Measurements from ENCODE around the gene RBM25.

RBM25 gene

DNA sequence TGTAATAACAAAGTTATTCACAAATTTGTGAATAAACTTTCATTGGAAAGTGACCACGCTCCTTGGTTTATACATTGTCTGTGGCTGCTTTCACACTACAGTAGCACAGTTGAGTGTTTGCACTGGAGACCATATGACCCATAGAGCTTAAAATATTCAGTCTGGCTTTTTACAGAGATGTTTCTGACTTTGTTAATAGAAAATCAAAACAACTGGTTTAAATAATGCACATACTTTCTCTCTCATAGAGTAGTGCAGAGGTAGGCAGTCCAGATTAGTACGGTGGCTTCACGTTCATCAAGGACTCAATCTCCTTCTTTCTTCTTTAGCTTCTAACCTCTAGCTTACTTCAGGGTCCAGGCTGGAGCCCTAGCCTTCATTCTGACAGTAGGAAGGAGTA, 114.2 kb downstream of the RBM25 start:
- no peak for DNase-seq

DNA sequence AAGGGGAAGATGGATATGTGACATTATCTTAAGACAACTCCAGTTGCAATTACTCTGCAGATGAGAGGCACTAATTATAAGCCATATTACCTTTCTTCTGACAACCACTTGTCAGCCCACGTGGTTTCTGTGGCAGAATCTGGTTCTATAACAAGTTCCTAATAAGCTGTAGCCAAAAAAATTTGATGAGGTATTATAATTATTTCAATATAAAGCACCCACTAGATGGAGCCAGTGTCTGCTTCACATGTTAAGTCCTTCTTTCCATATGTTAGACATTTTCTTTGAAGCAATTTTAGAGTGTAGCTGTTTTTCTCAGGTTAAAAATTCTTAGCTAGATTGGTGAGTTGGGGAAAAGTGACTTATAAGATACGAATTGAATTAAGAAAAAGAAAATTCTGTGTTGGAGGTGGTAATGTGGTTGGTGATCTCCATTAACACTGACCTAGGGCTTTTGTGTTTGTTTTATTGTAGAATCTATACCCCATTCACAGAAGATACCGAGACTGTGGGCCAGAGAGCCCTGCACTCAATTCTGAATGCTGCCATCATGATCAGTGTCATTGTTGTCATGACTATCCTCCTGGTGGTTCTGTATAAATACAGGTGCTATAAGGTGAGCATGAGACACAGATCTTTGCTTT, 114.9 kb downstream of the RBM25 start:
- no peak for DNase-seq
